SK-N-MC (cell line): ENCODE measurements around the gene TMEM221.

Source experiments
- EZH2 ChIP-seq: fragments of 200-600 bp; sonication (generic); IDR thresholded peaks from one replicate; pipeline ENCODE4 v1.6.1; 2017; ENCODE audit warnings: antibody characterized with exemption
- POLR2AphosphoS5 ChIP-seq: IDR thresholded peaks from 2 replicates; pipeline ENCODE4 v1.6.1; 2012; ENCODE audit warnings: mild to moderate bottlenecking, low read depth, low read length, borderline replicate concordance

GRCh38 chr19:17436874-17437267 lies 11.6 kb downstream of the TMEM221 start:
- TF ChIP-seq EZH2 (no peak), POLR2AphosphoS5 (no peak)
